ENCODE measurements around the gene INO80C.

INO80C gene, protein sequence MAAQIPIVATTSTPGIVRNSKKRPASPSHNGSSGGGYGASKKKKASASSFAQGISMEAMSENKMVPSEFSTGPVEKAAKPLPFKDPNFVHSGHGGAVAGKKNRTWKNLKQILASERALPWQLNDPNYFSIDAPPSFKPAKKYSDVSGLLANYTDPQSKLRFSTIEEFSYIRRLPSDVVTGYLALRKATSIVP

DNA sequence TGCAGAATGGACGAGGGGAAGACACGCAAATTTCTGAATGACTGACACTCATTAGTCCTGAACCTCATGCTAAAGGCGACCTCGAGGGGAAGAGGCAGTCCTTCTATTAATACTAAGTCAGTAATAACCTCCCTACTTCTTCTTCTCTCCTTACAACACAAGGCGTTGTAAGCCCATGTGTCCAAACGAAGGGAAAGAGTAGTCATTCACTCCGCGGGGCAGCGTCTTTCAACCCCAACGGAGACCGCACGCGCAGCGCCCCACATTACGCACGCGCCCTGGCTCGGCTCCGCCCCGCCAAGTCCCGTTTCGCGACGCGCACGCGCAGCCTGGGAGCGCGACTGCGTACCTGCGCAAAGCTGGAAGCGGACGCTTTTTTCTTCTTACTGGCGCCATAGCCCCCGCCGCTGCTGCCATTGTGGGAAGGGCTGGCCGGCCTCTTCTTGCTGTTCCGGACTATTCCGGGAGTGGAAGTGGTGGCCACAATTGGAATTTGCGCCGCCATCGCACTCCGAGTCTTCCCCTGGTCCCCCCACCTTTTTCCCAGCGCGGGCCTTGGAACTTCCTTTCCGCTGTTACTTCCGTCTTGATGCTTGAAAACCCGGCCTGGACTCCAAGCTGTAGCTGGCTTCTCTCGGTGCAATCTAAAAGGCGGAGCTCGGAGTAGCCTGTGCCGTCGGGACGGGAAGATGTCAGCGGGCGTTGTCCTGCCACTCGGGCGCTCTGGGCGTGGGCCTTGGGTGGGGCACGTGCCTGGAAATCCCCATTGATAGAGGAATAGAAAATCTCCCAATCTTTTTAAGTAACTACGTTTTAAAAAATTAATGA is at the start of gene INO80C:
Gene INO80C, minus strand, starts transcription at position 591 of the 828 bp plus-strand sequence. Its CDS starts 86 bp downstream, at position 505.
- Mint-ChIP-seq H3K4me3 (peak within 1 kb of the TSS; percentile 99), H3K27me3 (no peaks in the 10 kb centered on the region), H3K9me3 (peaks cover 9% of the 10 kb centered on the region), H3K27ac (peak within 1 kb of the TSS; percentile 99), H3K4me1 (ENCODE audit: low read depth) (peaks cover 49% of the 10 kb centered on the region), H3K36me3 (ENCODE audit: low read depth) (peaks cover 16% of the 10 kb centered on the region)
- intact Hi-C loops (cut with micrococcal nuclease) = loop anchor here (2.0 to 5.0 kb wide), 3 partner anchors 19 to 85 kb away; partner anchors contain the start of gene GALNT1

DNA sequence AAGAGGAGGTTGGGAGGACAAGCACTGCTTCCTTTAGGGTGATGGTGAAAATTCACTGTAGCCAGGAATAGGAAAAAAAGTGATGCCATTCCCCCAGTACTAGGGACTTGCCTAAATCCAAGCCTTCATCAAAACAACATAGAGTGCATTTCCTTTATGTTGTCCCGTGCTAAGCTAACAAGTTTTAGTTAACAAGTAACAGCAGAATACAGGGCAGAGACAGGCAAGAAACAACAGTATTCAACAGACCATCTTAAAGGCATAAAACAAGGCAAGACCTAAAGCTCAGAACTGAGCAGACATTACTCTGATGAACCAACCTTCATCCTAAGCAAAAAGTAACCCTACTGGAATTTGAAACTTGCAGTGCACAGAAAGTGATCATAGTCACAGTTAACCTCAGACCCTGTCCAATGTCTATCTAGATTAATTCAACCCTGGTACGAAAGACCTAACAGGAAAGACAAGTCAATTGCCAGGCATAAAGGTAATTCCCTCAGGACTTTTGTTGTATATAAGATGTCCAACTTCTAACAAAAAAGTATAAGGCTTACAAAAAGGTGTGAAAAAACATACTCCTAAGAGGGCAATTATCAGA is 49.3 kb upstream of the INO80C start:
- Mint-ChIP-seq H3K9me3 (no peaks in the 10 kb centered on the region), H3K4me3 (no peak overlapping the region), H3K36me3 (ENCODE audit: low read depth) (no peaks in the 10 kb centered on the region), H3K4me1 (ENCODE audit: low read depth) (no peaks in the 10 kb centered on the region), H3K27ac (no peak overlapping the region), H3K27me3 (no peaks in the 10 kb centered on the region)
- intact Hi-C loops (cut with micrococcal nuclease) = no loop called here

- Mint-ChIP-seq H3K4me1 (ENCODE audit: low read depth) (no peaks in the 10 kb centered on the region), H3K27ac (no peak overlapping the region), H3K36me3 (ENCODE audit: low read depth) (no peaks in the 10 kb centered on the region), H3K4me3 (no peak overlapping the region), H3K9me3 (no peaks in the 10 kb centered on the region), H3K27me3 (no peaks in the 10 kb centered on the region)
- intact Hi-C loops (cut with micrococcal nuclease) = no loop called here
Measured at GRCh38 chr18:35542356-35542755, 44.6 kb upstream of the INO80C start.

DNA sequence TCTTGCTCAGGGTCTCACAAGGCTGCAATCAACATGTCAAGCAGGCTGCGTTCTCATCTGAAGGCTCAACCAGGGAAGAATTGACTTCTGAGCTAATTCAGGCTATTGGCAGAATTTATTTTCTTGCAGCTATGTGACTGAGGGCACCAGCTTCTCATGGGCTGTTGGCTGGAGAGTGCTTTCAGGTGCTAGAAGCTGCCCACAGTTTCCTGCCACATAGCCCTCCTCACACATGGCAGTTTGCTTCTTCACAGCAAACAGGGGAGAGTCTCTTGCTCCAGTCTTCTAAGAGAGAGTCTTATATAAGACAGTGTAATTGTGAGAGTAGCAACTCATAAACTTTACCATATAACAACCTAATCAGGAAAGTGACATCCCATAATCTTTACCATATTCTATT is 37.5 kb upstream of the INO80C start:
- Mint-ChIP-seq H3K27ac (no peak overlapping the region), H3K27me3 (peaks cover 1% of the 10 kb centered on the region), H3K36me3 (ENCODE audit: low read depth) (no peaks in the 10 kb centered on the region), H3K9me3 (peaks cover 22% of the 10 kb centered on the region), H3K4me1 (ENCODE audit: low read depth) (peaks cover 6% of the 10 kb centered on the region), H3K4me3 (no peak overlapping the region)
- intact Hi-C loops (cut with micrococcal nuclease) = no loop called here

GRCh38 chr18:35533916-35534405 is 36.2 kb upstream of the INO80C start:
- Mint-ChIP-seq H3K9me3 (peaks cover 25% of the 10 kb centered on the region), H3K36me3 (ENCODE audit: low read depth) (no peaks in the 10 kb centered on the region), H3K27ac (no peak overlapping the region), H3K4me1 (ENCODE audit: low read depth) (peaks cover 6% of the 10 kb centered on the region), H3K27me3 (peaks cover 1% of the 10 kb centered on the region), H3K4me3 (no peak overlapping the region)
- intact Hi-C loops (cut with micrococcal nuclease) = no loop called here

GRCh38 chr18:35528749-35529274 is 31.1 kb upstream of the INO80C start:
- H3K27me3 Mint-ChIP-seq = peaks cover 3% of the 10 kb centered on the region
- intact Hi-C loops (cut with micrococcal nuclease) = no loop called here
- H3K27ac Mint-ChIP-seq = no peak overlapping the region
- peaks cover 12% of the 10 kb centered on the region for H3K9me3 Mint-ChIP-seq
- H3K36me3 Mint-ChIP-seq (ENCODE audit: low read depth) = no peaks in the 10 kb centered on the region
- peaks cover 26% of the 10 kb centered on the region for H3K4me1 Mint-ChIP-seq (ENCODE audit: low read depth)
- H3K4me3 Mint-ChIP-seq = no peak overlapping the region

DNA sequence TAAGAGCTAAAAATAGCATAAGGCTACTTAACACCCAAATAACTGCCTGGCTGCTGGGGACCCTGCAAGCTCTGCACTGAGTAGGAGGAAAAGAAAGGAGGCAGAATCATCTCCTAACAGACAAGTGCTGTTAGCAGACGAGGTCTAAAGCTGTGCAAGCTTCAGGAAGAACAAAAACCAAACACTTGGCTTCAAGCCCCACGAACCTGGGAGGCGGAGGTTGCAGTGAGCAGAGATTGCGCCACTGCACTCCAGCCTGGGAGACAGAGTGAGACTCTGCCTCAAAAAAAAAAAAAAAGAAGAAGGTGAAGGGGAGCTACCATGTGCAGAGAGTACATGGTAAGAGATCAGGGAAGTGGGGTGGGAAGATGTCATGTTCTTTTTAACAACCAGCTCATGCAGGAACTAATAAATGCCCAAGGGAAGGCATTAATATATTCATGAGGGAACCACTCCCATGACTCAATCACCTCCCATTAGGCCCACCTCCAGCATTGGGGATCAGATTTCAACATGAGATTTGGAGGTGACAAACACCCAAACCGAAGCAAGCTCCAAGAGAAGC is 28.8 kb upstream of the INO80C start:
- peak overlapping the region; percentile 32 for H3K27ac Mint-ChIP-seq
- peaks cover 3% of the 10 kb centered on the region for H3K27me3 Mint-ChIP-seq
- peaks cover 30% of the 10 kb centered on the region for H3K4me1 Mint-ChIP-seq (ENCODE audit: low read depth)
- no peaks in the 10 kb centered on the region for H3K36me3 Mint-ChIP-seq (ENCODE audit: low read depth)
- H3K4me3 Mint-ChIP-seq = no peak overlapping the region
- peaks cover 12% of the 10 kb centered on the region for H3K9me3 Mint-ChIP-seq
- intact Hi-C loops (cut with micrococcal nuclease) = no loop called here

- peak overlapping the region; percentile 21 for H3K4me3 Mint-ChIP-seq
- H3K27ac Mint-ChIP-seq = peak overlapping the region; percentile 32
- intact Hi-C loops (cut with micrococcal nuclease) = no loop called here
- H3K9me3 Mint-ChIP-seq = peaks cover 9% of the 10 kb centered on the region
- H3K36me3 Mint-ChIP-seq (ENCODE audit: low read depth) = no peaks in the 10 kb centered on the region
- H3K27me3 Mint-ChIP-seq = peaks cover 3% of the 10 kb centered on the region
- H3K4me1 Mint-ChIP-seq (ENCODE audit: low read depth) = peaks cover 30% of the 10 kb centered on the region
Measured at GRCh38 chr18:35525795-35526494, 28.2 kb upstream of the INO80C start.

DNA sequence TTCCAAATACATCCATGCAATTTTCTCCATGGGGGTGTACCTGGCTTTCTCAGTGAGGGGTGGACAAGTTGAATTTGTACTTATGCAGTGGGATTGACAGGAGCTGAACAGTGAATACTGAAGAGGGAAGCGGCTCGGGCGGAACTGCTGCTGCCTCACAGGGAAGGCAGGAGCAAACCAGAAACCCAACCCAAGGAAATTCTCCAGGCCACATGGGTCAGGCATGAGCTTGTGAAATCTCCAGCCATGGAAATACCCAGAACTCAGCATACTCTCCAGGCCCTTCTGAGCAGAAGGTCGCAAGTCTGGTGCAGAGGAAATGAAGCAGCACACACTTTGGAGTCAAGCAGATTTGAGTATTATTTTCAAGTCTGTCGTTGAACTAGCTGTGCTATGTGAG is 26.5 kb upstream of the INO80C start:
- H3K4me3 Mint-ChIP-seq = no peak overlapping the region
- H3K4me1 Mint-ChIP-seq (ENCODE audit: low read depth) = peaks cover 35% of the 10 kb centered on the region
- H3K36me3 Mint-ChIP-seq (ENCODE audit: low read depth) = no peaks in the 10 kb centered on the region
- intact Hi-C loops (cut with micrococcal nuclease) = no loop called here
- peak overlapping the region; percentile 73 for H3K27ac Mint-ChIP-seq
- H3K9me3 Mint-ChIP-seq = no peaks in the 10 kb centered on the region
- peaks cover 3% of the 10 kb centered on the region for H3K27me3 Mint-ChIP-seq

DNA sequence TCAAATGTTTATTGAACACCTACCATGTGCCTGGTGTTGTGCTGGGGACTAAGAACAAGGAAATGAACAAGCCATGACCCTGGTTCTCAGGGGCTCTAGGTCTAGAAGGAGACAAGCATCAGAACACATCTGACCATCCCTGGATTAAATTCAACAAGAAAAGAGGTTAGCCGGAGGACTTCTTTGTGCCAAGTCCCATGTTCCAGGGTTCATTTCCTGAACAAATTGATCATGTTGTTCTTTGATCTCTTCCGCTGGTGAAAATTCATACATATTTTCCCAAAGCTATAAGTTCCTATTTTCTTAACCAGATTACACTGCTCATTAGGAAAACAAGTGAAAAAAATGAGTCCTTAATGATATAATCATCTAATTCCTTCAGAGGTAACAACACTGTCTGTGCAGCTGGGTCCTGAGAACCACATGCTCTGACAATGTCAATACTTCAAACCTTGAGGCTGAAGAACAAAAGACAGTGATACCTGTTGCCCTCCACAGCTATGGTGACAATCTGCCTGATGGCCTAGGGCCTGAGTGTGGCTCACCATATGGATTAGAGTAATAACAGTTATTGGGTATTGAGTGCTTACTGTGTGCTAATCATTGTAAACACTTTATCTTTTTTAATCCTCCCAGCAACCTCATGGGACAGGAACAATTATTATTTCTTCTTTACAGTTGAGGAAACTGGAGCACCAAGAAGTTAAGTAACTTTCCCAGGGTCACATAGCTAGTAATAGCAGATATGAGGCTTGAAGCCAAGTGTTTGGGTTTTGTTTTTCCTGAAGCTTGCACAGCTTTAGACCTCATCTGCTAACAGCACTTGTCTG is 24.6 kb upstream of the INO80C start:
- intact Hi-C loops (cut with micrococcal nuclease) = no loop called here
- Mint-ChIP-seq H3K4me1 (ENCODE audit: low read depth) (peaks cover 39% of the 10 kb centered on the region), H3K9me3 (no peaks in the 10 kb centered on the region), H3K36me3 (ENCODE audit: low read depth) (no peaks in the 10 kb centered on the region), H3K27ac (no peak overlapping the region), H3K27me3 (peaks cover 3% of the 10 kb centered on the region), H3K4me3 (no peak overlapping the region)

GRCh38 chr18:35521133-35521532 is 23.4 kb upstream of the INO80C start:
- Mint-ChIP-seq H3K4me1 (ENCODE audit: low read depth) (peaks cover 40% of the 10 kb centered on the region), H3K36me3 (ENCODE audit: low read depth) (no peaks in the 10 kb centered on the region), H3K4me3 (no peak overlapping the region), H3K27ac (no peak overlapping the region), H3K9me3 (no peaks in the 10 kb centered on the region), H3K27me3 (no peaks in the 10 kb centered on the region)
- intact Hi-C loops (cut with micrococcal nuclease) = no loop called here

DNA sequence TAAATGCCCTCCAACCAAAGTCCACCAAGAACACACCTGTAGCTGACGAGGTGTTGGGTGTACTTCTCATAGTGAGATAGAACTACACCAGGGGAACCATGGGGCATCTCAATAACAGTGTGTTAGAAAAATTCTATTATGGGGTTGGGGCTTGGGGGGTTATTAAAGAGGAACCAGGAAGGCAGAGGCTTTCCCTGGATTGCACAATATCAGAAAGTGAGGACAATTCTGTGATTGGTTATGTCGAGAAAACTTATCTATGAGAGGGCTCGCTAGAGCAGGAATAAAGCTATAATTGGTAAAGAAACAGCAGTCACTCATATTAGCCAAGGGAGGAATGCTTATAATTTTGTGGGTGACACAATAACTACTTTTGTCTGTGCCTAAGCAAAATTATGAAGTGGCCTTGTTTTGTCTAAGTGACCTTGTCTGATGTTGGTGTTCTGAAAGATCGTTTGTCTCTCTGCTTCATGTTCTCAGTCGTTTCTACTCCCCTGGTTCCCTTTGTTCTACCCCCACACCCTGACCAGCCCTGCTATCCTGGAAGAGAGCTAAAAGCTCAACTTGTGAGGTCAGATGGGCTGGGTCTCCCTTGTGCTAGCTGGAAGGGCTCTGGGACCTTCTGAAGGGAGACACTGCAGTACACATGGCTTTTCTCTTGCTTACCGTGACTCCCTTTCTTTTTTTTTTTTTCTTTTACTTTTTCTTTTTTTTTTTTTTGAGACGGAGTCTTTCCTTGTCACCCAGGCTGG is 21.6 kb upstream of the INO80C start:
- Mint-ChIP-seq H3K4me3 (no peak overlapping the region), H3K4me1 (ENCODE audit: low read depth) (peaks cover 23% of the 10 kb centered on the region), H3K27ac (no peak overlapping the region), H3K27me3 (no peaks in the 10 kb centered on the region), H3K36me3 (ENCODE audit: low read depth) (no peaks in the 10 kb centered on the region), H3K9me3 (no peaks in the 10 kb centered on the region)
- intact Hi-C loops (cut with micrococcal nuclease) = no loop called here

All from dendritic cell treated with granulocyte-macrophage colony-stimulating factor and Interleukin-4, amounts not matched to agents 40 ng/mL and 50 ng/mL, for 4 days (primary cell).